Activated T-helper 1 cell treated with Interleukin-2 at 50 U/mL for 16 hours (primary cell): ENCODE measurements around the gene IFNA1.
"Not testable (repeated sequence)": the region's sequence is repeated elsewhere in the genome, so short reads cannot be mapped to it uniquely, and the experiment has no call there.

Experiments used
- DNase-seq: peaks from one replicate; pipeline ENCODE4 v3.0.0-alpha.2; 2020; ENCODE audit warnings: low read depth

IFNA1 gene

GRCh38 chr9:21449312-21449711 lies 9.1 kb downstream of the IFNA1 start:
- not testable (repeated sequence) for DNase-seq

- no peak for DNase-seq
Observed at GRCh38 chr9:21450733-21451394, 10.6 kb downstream of the IFNA1 start.

GRCh38 chr9:21452681-21453080 lies 12.4 kb downstream of the IFNA1 start:
- DNase-seq = no peak

GRCh38 chr9:21454149-21454548 lies 13.9 kb downstream of the IFNA1 start:
- no peak for DNase-seq

- DNase-seq = no peak
Observed at GRCh38 chr9:21455320-21455719, 15.1 kb downstream of the IFNA1 start.

- DNase-seq = no peak
Observed at GRCh38 chr9:21461377-21461776, 21.1 kb downstream of the IFNA1 start.

- DNase-seq = no peak
Observed at GRCh38 chr9:21465138-21465537, 24.9 kb downstream of the IFNA1 start.

GRCh38 chr9:21465859-21466518 lies 25.8 kb downstream of the IFNA1 start:
- DNase-seq = no peak

GRCh38 chr9:21470126-21470525 lies 29.9 kb downstream of the IFNA1 start:
- DNase-seq = no peak

- DNase-seq = no peak
Observed at GRCh38 chr9:21473236-21473635, 33.0 kb downstream of the IFNA1 start.

- no peak for DNase-seq
Observed at GRCh38 chr9:21477466-21477865, 37.2 kb downstream of the IFNA1 start.

GRCh38 chr9:21479152-21479702 lies 39.0 kb downstream of the IFNA1 start:
- no peak for DNase-seq

GRCh38 chr9:21481470-21482056 lies 41.3 kb downstream of the IFNA1 start:
- DNase-seq = no peak

- DNase-seq = no peak
Observed at GRCh38 chr9:21482213-21482612, 42.0 kb downstream of the IFNA1 start, which contains the start of gene IFNE. Gene IFNE, minus strand, starts transcription at chr9:21482313. Its CDS starts 619 bp downstream, at chr9:21481694.
